ENCODE measurements around the gene CHD9NB. TPM values are rescaled to one million over a fixed set of nuclear protein-coding genes. Genes with fewer than 3 reads are reported as not detected.

CHD9NB gene
- total and polyA plus RNA-seq, 2 experiments from 2014 or later = 0.20 to 0.22 TPM

GRCh38 chr16:53056392-53056881, 3.7 kb upstream of the CHD9NB start:
- in situ Hi-C loops (cut with MboI) = no loop called here
- H2AFZ ChIP-seq = no peak overlapping the region; the same call in 1 of the 2 replicates
- peak; percentile 80 for DNase-seq
- H4K20me1 ChIP-seq (ENCODE audit: insufficient read depth) = no peaks in the 10 kb centered on the region
- H3K36me3 ChIP-seq (ENCODE audit: low read depth) = no peaks in the 10 kb centered on the region
- TF ChIP-seq EZH2 (IDR thresholded peaks at IDR 0.05; ENCODE audit: insufficient read depth, poor library complexity, severe bottlenecking) = no peak
- TF ChIP-seq EZH2phosphoT487 (IDR thresholded peaks at IDR 0.05; ENCODE audit: insufficient read depth, low read depth) = no peak
- H3K4me2 ChIP-seq (ENCODE audit: unreplicated experiment) = peak overlapping the region; percentile 90
- no peaks in the 10 kb centered on the region for H3K9me3 ChIP-seq (ENCODE audit: low read depth)
- H3K79me2 ChIP-seq (ENCODE audit: insufficient read depth) = peaks cover 64% of the 10 kb centered on the region
- H3K9ac ChIP-seq = peak overlapping the region; percentile 76; the same call in 1 of the 2 replicates
- peak overlapping the region; percentile 75 for H3K4me3 ChIP-seq
- WGBS, 2 experiments (ENCODE audit: low coverage in 1 of 2, low lambda C conversion rate in 2 of 2, missing lambda C conversion rate in 2 of 2) = 69 to 72% methylated on average over 8 of the region's 8 CpGs
- peaks cover 28% of the 10 kb centered on the region for H3F3A ChIP-seq (ENCODE audit: insufficient read depth)
- H3K9me2 ChIP-seq (ENCODE audit: insufficient read depth) = no peaks in the 10 kb centered on the region
- H3K27ac ChIP-seq = peak overlapping the region; percentile 69
- H3K4me1 ChIP-seq (ENCODE audit: insufficient read depth) = peaks cover 19% of the 10 kb centered on the region; the same call in 1 of the 2 replicates
- H3K27me3 ChIP-seq (replicated peaks; ENCODE audit: insufficient read depth) = no peaks in the 10 kb centered on the region

DNA sequence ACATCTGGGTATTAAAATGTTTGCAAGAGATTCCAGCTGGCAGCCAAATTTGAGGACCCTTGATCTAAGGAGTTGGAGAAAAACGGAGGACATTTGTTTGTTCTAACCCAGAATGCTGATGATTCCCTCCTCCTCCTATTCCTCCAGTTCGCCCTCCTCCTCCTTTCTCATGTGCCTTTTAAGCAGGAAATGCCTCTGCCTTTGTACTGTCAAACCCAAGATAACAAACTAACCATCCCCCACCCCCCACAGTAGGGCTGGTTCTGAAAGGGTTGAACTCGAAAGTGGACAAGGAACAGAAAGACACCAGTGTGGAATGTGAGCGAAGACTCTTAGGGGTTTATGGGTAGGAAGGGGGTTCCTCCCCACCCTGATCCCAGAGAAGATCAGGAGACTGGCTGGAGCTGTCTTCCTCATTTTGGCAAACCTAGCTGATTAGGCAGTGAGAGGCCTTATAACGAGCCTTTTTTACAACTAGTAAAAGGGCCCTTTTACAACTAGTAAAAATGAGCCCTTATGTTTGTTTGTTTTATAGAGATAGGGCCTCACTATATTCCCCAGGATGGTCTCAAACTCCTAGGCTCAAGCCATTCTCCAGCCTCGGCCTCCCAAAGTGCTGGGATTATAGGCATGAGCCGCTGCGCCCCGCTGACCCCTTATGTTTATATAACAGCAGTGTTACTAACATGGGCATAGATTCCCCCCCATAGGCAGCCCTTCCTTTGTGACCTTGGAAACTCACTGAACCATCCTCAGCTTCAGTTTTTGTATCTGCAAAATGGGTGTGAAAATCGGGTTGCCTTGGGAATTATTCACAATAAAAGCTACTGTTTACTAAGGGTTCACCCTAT, 3.1 kb upstream of the CHD9NB start:
- Histone ChIP-seq H3K4me2 (ENCODE audit: unreplicated experiment) (peak overlapping the region; percentile 90), H2AFZ (peak overlapping the region; percentile 90)
- in situ Hi-C loops (cut with MboI) = no loop called here

GRCh38 chr16:53054670-53055485, 2.2 kb upstream of the CHD9NB start, which contains the start of gene CHD9:
Gene CHD9, plus strand, starts transcription at chr16:53054991. Its CDS starts 101,099 bp downstream, at chr16:53156090.
- Histone ChIP-seq H3K36me3 (ENCODE audit: low read depth) (no peaks in the 10 kb centered on the region), H3K79me2 (ENCODE audit: insufficient read depth) (peaks cover 48% of the 10 kb centered on the region), H3K4me1 (ENCODE audit: insufficient read depth) (peaks cover 19% of the 10 kb centered on the region; the same call in 1 of the 2 replicates), H3K9me3 (ENCODE audit: low read depth) (no peaks in the 10 kb centered on the region), H3F3A (ENCODE audit: insufficient read depth) (peaks cover 28% of the 10 kb centered on the region), H3K4me2 (ENCODE audit: unreplicated experiment) (peak within 1 kb of the TSS; percentile 90), H3K4me3 (peak within 1 kb of the TSS; percentile 75), H3K27me3 (replicated peaks; ENCODE audit: insufficient read depth) (no peaks in the 10 kb centered on the region), H2AFZ (peak within 1 kb of the TSS; percentile 90), H3K9me2 (ENCODE audit: insufficient read depth) (no peaks in the 10 kb centered on the region), H4K20me1 (ENCODE audit: insufficient read depth) (no peaks in the 10 kb centered on the region), H3K27ac (peak within 1 kb of the TSS; percentile 69), H3K9ac (peak within 1 kb of the TSS; percentile 76)
- in situ Hi-C loops (cut with MboI) = no loop called here
- no peak for TF ChIP-seq EZH2 (IDR thresholded peaks at IDR 0.05; ENCODE audit: insufficient read depth, poor library complexity, severe bottlenecking)
- no peak for TF ChIP-seq EZH2phosphoT487 (IDR thresholded peaks at IDR 0.05; ENCODE audit: insufficient read depth, low read depth)
- 1% methylated on average over 55 to 61 of the region's 62 CpGs for WGBS, 2 experiments (ENCODE audit: low coverage in 1 of 2, low lambda C conversion rate in 2 of 2, missing lambda C conversion rate in 2 of 2)
- peak; percentile 92 for DNase-seq

More for the DNA sequence above, 3.1 kb upstream of the CHD9NB start:
- H3K9ac ChIP-seq = peak overlapping the region; percentile 76
- peak overlapping the region; percentile 75 for H3K4me3 ChIP-seq
- peaks cover 28% of the 10 kb centered on the region for H3F3A ChIP-seq (ENCODE audit: insufficient read depth)
- no peaks in the 10 kb centered on the region for H4K20me1 ChIP-seq (ENCODE audit: insufficient read depth)
- H3K9me3 ChIP-seq (ENCODE audit: low read depth) = no peaks in the 10 kb centered on the region
- peak overlapping the region; percentile 69 for H3K27ac ChIP-seq
- WGBS, 2 experiments (ENCODE audit: low coverage in 1 of 2, low lambda C conversion rate in 2 of 2, missing lambda C conversion rate in 2 of 2) = 27 to 31% methylated on average over 10 of the region's 10 CpGs
- H3K79me2 ChIP-seq (ENCODE audit: insufficient read depth) = peaks cover 57% of the 10 kb centered on the region
- H3K9me2 ChIP-seq (ENCODE audit: insufficient read depth) = no peaks in the 10 kb centered on the region
- H3K27me3 ChIP-seq (replicated peaks; ENCODE audit: insufficient read depth) = no peaks in the 10 kb centered on the region
- no peaks in the 10 kb centered on the region for H3K36me3 ChIP-seq (ENCODE audit: low read depth)
- TF ChIP-seq EZH2phosphoT487 (IDR thresholded peaks at IDR 0.05; ENCODE audit: insufficient read depth, low read depth) = no peak
- no peak for TF ChIP-seq EZH2 (IDR thresholded peaks at IDR 0.05; ENCODE audit: insufficient read depth, poor library complexity, severe bottlenecking)
- peaks cover 19% of the 10 kb centered on the region; the same call in 1 of the 2 replicates for H3K4me1 ChIP-seq (ENCODE audit: insufficient read depth)
- DNase-seq = peak; percentile 68
